Immature natural killer cell (primary cell): ENCODE measurements around the gene DIP2C. TPM values are rescaled to one million over a fixed set of nuclear protein-coding genes. Genes with fewer than 3 reads are reported as not detected.
"Not testable (repeated sequence)": the region's sequence is repeated elsewhere in the genome, so short reads cannot be mapped to it uniquely, and the experiment has no call there.

Experiments used
- DNase-seq, 3 donors: peaks; one replicate each; pipeline ENCODE4 v3.0.0; 2022; ENCODE audit warnings: mixed read lengths in 1 of 3
- H3K27ac Mint-ChIP-seq, 6 donors: one replicate each; pipeline ENCODE4 v1.8.0; 2020; ENCODE audit warnings: mixed read lengths in 6 of 6, mild to moderate bottlenecking in 5 of 6, inconsistent platforms in 4 of 6, moderate library complexity in 3 of 6
- H3K27me3 Mint-ChIP-seq, 3 donors: one replicate each; pipeline ENCODE4 v1.8.0; 2020 to 2021; ENCODE audit warnings: low read depth in 3 of 3, mild to moderate bottlenecking in 3 of 3, mixed read lengths in 3 of 3, moderate library complexity in 3 of 3, inconsistent platforms in 1 of 3
- H3K36me3 Mint-ChIP-seq, 3 donors: one replicate each; pipeline ENCODE4 v1.8.0; 2020; ENCODE audit warnings: mixed read lengths in 3 of 3, inconsistent platforms in 2 of 3, mild to moderate bottlenecking in 2 of 3
- H3K4me1 Mint-ChIP-seq, 2 donors: one replicate each; pipeline ENCODE4 v1.8.0; 2020; ENCODE audit warnings: inconsistent platforms in 2 of 2, mild to moderate bottlenecking in 2 of 2, mixed read lengths in 2 of 2, moderate library complexity in 1 of 2
- H3K4me3 Mint-ChIP-seq, 5 donors: one replicate each; pipeline ENCODE4 v1.8.0; 2020; ENCODE audit warnings: mild to moderate bottlenecking in 5 of 5, mixed read lengths in 5 of 5, inconsistent platforms in 3 of 5, moderate library complexity in 3 of 5
- H3K9me3 Mint-ChIP-seq, 6 donors: one replicate each; pipeline ENCODE4 v1.8.0; 2020; ENCODE audit warnings: mild to moderate bottlenecking in 6 of 6, mixed read lengths in 6 of 6, inconsistent platforms in 4 of 6, moderate library complexity in 3 of 6
- polyA plus RNA-seq, 3 donors: library from polyadenylated mRNA; unstranded; fragments of 300-500 nt; fragmentation: Illumina TruSeq; gene quantifications; one replicate each; pipeline ENCODE4 v1.2.3, GENCODE V29; 2021

DIP2C gene
- polyA plus RNA-seq, 3 donors from 2014 or later = 0.06 to 0.41 TPM; not detected in 1

- H3K9me3 Mint-ChIP-seq = no peaks in the 10 kb centered on the region
- H3K4me3 Mint-ChIP-seq = no peak overlapping the region
- no peak for DNase-seq
- peaks cover 0 to 12% (median 10%) of the 10 kb centered on the region in 3 donors for H3K36me3 Mint-ChIP-seq
- H3K27me3 Mint-ChIP-seq = peaks cover 2 to 5% (median 3%) of the 10 kb centered on the region in 3 donors
- no peak overlapping the region for H3K27ac Mint-ChIP-seq
- H3K4me1 Mint-ChIP-seq = no peaks in the 10 kb centered on the region
Observed at GRCh38 chr10:354901-355617, 334.4 kb downstream of the DIP2C start.

DNA sequence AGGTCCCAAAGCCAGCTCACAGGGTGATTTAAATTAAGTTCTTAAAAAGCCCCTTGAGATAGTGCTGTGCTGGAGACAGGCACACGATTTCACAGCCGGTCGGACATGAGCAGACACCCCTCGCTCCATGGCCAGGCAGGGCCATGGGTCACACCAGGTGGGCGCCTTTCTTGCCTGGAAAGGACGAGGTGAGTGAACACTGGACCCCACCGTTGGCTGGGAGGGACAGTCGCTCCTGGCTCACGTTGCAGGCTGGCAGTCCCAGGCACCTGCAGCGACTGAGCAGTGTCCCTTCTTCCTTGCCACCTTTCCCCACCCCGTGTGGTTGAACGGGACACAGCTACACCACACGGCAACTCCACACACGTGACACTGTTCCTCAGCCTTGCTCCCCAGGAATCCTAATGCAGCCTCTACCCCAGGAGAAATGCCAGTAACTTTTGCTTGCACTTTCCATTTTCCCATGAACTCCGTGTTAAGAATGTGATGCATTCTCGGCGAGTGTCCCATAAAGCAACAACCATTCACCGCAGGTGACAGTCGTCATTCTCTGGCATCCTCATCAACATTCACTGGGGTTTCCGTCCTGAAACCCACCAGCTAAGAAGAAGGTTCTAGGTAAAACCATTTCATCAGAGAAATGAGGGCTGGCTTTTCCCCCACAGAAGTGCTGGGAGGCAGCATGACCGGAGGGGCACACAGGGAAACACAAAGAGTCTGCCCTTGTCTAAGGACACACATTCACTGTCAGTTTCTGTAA, 336.8 kb downstream of the DIP2C start:
- DNase-seq = no peak
- H3K9me3 Mint-ChIP-seq = no peaks in the 10 kb centered on the region
- H3K27ac Mint-ChIP-seq = no peak overlapping the region
- no peak overlapping the region for H3K4me3 Mint-ChIP-seq
- H3K27me3 Mint-ChIP-seq = peaks cover 1 to 4% (median 2%) of the 10 kb centered on the region in 3 donors
- H3K4me1 Mint-ChIP-seq = no peaks in the 10 kb centered on the region
- H3K36me3 Mint-ChIP-seq = peaks cover 0 to 10% (median 9%) of the 10 kb centered on the region in 3 donors

GRCh38 chr10:351770-352334, 337.6 kb downstream of the DIP2C start:
- Mint-ChIP-seq H3K36me3 (peaks cover 0 to 7% (median 5%) of the 10 kb centered on the region in 3 donors), H3K9me3 (no peaks in the 10 kb centered on the region), H3K4me3 (no peak overlapping the region), H3K27me3 (peaks cover 3 to 4% (median 3%) of the 10 kb centered on the region in 3 donors), H3K27ac (no peak overlapping the region), H3K4me1 (no peaks in the 10 kb centered on the region)
- no peak for DNase-seq

DNA sequence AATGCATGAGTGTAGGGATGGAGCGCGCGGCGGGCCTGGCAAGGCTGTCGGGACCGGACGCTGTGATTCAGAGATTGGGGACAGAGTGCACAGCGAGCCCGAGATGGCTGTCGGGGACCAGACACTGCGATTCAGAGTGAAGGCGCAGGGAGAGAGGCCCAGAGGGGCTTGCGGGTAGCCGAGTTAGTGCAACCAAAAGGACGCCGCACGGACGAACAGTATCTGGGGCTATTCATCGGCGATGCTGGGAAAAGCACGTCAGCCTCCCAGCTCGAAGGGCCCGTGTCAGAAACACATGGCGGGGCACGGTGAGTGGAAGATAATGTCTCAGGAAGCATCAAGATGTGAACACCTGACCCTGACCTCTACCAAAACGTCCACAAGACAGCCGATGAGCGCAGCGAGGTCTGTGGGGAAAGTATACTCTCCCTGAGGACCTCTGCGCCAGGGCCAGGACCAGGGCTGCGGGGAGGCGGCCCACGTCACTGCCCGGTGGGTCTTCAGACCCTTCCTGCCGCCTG, 338.4 kb downstream of the DIP2C start:
- Mint-ChIP-seq H3K27ac (no peak overlapping the region), H3K4me3 (no peak overlapping the region), H3K36me3 (peaks cover 0 to 7% (median 5%) of the 10 kb centered on the region in 3 donors), H3K27me3 (peaks cover 2 to 4% (median 3%) of the 10 kb centered on the region in 3 donors), H3K9me3 (no peaks in the 10 kb centered on the region), H3K4me1 (no peaks in the 10 kb centered on the region)
- DNase-seq = no peak

DNA sequence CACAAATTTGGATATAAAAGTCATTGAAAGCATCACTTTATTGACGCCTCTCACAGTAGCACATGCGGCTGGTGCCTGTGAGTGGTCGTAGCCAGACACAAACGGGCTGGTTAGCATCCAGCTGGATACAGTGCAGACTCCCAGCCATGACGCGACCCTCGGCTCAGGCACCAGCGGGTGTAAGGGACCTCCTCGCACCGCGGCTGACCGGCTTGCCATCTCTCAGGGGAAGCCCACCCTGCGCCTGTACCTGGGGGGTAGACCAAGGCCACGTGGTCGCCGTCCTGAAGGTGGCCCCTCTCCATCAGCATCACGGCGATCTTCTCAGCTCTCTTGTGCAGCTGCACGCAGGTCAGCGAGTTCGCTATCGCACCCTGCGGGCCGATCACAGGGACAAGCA, 340.4 kb downstream of the DIP2C start:
- no peak for DNase-seq

DNA sequence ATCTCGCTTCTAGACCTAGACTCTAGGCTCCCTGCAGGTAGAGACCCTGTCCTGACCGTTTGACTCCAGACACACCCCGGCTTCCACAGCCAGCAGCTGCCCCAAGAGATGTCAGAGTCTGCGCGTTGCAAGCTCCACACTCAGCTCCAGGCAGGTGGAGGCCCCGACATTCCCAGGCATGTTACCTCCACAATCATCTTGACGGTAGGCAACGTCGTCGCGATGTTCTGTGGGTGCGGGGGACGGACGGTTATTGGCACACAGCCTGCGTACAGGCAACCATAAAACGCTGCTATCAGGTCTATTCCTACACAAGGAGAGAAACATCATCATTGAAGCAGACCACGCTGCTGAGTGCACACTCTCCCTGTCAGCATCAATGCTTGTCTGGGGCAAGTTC, 341.0 kb downstream of the DIP2C start:
- Mint-ChIP-seq H3K4me3 (no peak overlapping the region), H3K27me3 (peaks cover 0 to 4% (median 3%) of the 10 kb centered on the region in 3 donors), H3K36me3 (no peaks in the 10 kb centered on the region), H3K4me1 (no peaks in the 10 kb centered on the region), H3K9me3 (no peaks in the 10 kb centered on the region), H3K27ac (no peak overlapping the region)
- no peak for DNase-seq

More for the DNA sequence above, 340.4 kb downstream of the DIP2C start:
- H3K36me3 Mint-ChIP-seq = no peaks in the 10 kb centered on the region
- H3K27me3 Mint-ChIP-seq = peaks cover 2 to 5% (median 4%) of the 10 kb centered on the region in 3 donors
- no peak overlapping the region for H3K27ac Mint-ChIP-seq
- H3K4me1 Mint-ChIP-seq = no peaks in the 10 kb centered on the region
- no peaks in the 10 kb centered on the region for H3K9me3 Mint-ChIP-seq
- no peak overlapping the region for H3K4me3 Mint-ChIP-seq

- DNase-seq, H3K27ac Mint-ChIP-seq, H3K4me1 Mint-ChIP-seq, H3K36me3 Mint-ChIP-seq, H3K4me3 Mint-ChIP-seq, H3K9me3 Mint-ChIP-seq, H3K27me3 Mint-ChIP-seq: not testable (repeated sequence)
Observed at GRCh38 chr10:347774-348173, 341.7 kb downstream of the DIP2C start.

DNA sequence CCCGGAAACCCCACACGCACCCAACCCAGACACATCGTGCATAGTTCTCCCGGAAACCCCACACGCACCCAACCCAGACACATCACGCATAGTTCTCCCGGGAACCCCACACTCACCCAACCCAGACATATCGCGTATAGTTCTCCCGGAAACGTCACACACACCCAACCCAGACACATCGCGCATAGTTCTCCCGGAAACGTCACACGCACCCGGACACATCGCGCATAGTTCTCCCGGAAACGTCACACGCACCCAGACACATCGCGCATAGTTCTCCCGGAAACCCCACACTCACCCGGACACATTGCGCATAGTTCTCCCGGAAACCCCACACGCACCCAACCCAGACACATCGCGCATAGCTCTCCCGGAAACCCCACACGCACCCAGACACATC, 342.3 kb downstream of the DIP2C start:
- H3K4me1 Mint-ChIP-seq, H3K4me3 Mint-ChIP-seq, H3K9me3 Mint-ChIP-seq, H3K27me3 Mint-ChIP-seq, H3K36me3 Mint-ChIP-seq, H3K27ac Mint-ChIP-seq, DNase-seq: not testable (repeated sequence)

- no peak for DNase-seq
- Mint-ChIP-seq H3K4me1 (peaks cover 3 to 6% of the 10 kb centered on the region in 2 donors), H3K4me3 (no peak overlapping the region), H3K27me3 (peaks cover 3 to 7% (median 4%) of the 10 kb centered on the region in 3 donors), H3K27ac (no peak overlapping the region), H3K36me3 (no peaks in the 10 kb centered on the region), H3K9me3 (no peaks in the 10 kb centered on the region)
Observed at GRCh38 chr10:344582-345200, 344.8 kb downstream of the DIP2C start.

DNA sequence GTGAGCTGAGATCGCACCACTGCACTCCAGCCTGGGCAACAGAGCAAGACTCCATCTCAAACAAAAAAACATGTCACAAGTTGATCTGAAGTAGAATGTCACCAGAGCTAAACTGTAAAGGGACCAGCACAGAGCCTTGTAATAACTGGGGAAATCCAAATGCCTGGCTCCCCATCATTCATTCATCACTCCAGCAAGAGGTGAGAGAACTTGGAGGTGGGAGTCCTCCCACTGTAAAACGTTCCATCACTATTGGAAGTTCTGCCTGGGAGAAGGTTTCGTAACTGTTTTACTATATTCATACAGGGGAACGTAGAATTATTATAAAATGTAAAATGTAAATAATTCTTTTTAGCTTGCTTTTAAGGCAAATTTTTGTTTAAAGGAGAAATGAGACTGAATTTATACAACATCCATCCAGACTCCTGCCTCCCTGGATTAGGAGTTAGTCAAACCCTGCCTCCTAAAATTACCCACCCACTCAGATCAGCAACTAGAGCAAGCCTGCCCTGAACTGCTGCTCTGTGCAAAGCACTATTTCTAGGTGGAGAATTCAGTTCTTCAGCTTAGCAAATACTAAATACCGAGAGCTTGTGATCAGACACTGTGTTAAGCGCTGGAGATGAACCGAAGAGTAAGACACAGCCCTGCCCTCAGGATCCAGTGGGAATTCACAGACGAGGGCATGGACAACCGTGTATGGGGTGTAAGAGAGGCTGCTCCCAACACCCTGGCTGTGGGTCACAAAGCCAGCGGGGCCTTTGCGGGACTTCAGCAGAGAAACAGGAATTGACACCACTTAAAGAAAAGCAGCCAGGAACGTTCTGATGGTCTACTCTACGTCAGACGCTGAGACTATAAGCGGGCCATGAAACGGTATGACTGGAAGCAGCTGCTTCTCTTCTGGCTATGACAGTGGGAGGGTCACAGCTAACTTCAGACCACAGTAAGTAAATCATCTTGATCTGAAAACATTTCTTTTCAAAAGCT, 345.9 kb downstream of the DIP2C start:
- peaks cover 3 to 6% of the 10 kb centered on the region in 2 donors for H3K4me1 Mint-ChIP-seq
- H3K27ac Mint-ChIP-seq = peak overlapping the region in 2 of 6 donors; percentile 64 to 68
- H3K4me3 Mint-ChIP-seq = no peak overlapping the region
- H3K36me3 Mint-ChIP-seq = no peaks in the 10 kb centered on the region
- no peaks in the 10 kb centered on the region for H3K9me3 Mint-ChIP-seq
- DNase-seq = no peak
- H3K27me3 Mint-ChIP-seq = peaks cover 3 to 7% (median 4%) of the 10 kb centered on the region in 3 donors

DNA sequence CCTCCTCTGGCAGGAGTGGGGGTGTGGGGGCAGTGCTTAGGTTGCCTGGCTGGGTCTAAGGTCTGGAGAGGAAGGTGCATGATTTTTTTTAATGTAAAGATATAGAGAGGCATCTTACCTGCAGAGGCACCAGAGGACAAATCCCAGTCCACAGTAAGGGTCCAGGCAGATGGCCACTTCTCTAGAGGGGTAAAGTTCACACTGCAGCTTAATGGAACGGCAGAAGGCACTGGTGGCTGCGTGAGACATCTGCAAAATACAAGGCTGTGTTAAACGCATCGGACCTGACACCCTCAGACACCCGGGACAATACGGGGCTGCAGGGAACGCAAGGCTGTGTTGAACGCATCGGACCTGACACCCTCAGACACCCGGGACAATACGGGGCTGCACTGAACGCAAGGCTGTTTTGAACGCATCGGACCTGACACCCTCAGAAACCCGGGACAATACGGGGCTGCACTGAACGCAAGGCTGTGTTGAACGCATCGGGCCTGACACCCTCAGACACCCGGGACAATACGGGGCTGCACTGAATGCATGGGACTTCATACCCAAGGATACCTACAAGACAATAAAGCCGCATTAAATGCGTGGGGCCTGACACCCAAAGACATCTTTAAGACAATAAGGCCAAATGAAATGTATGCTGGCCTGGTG, 348.3 kb downstream of the DIP2C start:
- peaks cover 0 to 11% (median 0%) of the 10 kb centered on the region in 3 donors for H3K36me3 Mint-ChIP-seq
- peaks cover 4 to 6% (median 5%) of the 10 kb centered on the region in 3 donors for H3K27me3 Mint-ChIP-seq
- DNase-seq = no peak
- no peak overlapping the region for H3K27ac Mint-ChIP-seq
- peaks cover 3 to 6% of the 10 kb centered on the region in 2 donors for H3K4me1 Mint-ChIP-seq
- H3K4me3 Mint-ChIP-seq = no peak overlapping the region
- no peaks in the 10 kb centered on the region for H3K9me3 Mint-ChIP-seq

- H3K27ac Mint-ChIP-seq = no peak overlapping the region
- no peak for DNase-seq
Observed at GRCh38 chr10:340646-341045, 348.8 kb downstream of the DIP2C start.

More at GRCh38 chr10:340646-341045, 348.8 kb downstream of the DIP2C start:
- peaks cover 0 to 11% (median 0%) of the 10 kb centered on the region in 3 donors for H3K36me3 Mint-ChIP-seq
- peaks cover 3 to 6% of the 10 kb centered on the region in 2 donors for H3K4me1 Mint-ChIP-seq
- H3K9me3 Mint-ChIP-seq = no peaks in the 10 kb centered on the region
- H3K4me3 Mint-ChIP-seq = no peak overlapping the region
- H3K27me3 Mint-ChIP-seq = peaks cover 4 to 6% (median 5%) of the 10 kb centered on the region in 3 donors
